GM06990 (cell line): ENCODE data around the gene MARCHF4.

Source experiments
- DNase-seq: peaks from one replicate; pipeline ENCODE4 v3.0.0-alpha.2; 2011; ENCODE audit not compliant: insufficient read length; ENCODE audit errors: extremely low read depth
- H3K27me3 ChIP-seq: replicated peaks from 2 replicates; pipeline ENCODE4 v1.6.0; 2011; ENCODE audit warnings: low read length; ENCODE audit not compliant: control insufficient read depth, insufficient read depth
- H3K36me3 ChIP-seq: 2 replicates; pipeline ENCODE4 v1.5.1; 2011; ENCODE audit warnings: low read length; ENCODE audit not compliant: control insufficient read depth, insufficient read depth
- H3K4me3 ChIP-seq: replicated peaks from 2 replicates; pipeline ENCODE4 v1.5.1; 2011; ENCODE audit warnings: low read depth, mild to moderate bottlenecking, control low read depth, low read length
- TF ChIP-seq, protein P1 (sequence below): IDR thresholded peaks from 2 replicates; pipeline ENCODE4 v1.5.1; 2011; ENCODE audit warnings: low read length, control low read depth, mild to moderate bottlenecking, inconsistent platforms; ENCODE audit not compliant: insufficient read depth, poor library complexity, severe bottlenecking

Gene MARCHF4, protein sequence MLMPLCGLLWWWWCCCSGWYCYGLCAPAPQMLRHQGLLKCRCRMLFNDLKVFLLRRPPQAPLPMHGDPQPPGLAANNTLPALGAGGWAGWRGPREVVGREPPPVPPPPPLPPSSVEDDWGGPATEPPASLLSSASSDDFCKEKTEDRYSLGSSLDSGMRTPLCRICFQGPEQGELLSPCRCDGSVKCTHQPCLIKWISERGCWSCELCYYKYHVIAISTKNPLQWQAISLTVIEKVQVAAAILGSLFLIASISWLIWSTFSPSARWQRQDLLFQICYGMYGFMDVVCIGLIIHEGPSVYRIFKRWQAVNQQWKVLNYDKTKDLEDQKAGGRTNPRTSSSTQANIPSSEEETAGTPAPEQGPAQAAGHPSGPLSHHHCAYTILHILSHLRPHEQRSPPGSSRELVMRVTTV

DNA sequence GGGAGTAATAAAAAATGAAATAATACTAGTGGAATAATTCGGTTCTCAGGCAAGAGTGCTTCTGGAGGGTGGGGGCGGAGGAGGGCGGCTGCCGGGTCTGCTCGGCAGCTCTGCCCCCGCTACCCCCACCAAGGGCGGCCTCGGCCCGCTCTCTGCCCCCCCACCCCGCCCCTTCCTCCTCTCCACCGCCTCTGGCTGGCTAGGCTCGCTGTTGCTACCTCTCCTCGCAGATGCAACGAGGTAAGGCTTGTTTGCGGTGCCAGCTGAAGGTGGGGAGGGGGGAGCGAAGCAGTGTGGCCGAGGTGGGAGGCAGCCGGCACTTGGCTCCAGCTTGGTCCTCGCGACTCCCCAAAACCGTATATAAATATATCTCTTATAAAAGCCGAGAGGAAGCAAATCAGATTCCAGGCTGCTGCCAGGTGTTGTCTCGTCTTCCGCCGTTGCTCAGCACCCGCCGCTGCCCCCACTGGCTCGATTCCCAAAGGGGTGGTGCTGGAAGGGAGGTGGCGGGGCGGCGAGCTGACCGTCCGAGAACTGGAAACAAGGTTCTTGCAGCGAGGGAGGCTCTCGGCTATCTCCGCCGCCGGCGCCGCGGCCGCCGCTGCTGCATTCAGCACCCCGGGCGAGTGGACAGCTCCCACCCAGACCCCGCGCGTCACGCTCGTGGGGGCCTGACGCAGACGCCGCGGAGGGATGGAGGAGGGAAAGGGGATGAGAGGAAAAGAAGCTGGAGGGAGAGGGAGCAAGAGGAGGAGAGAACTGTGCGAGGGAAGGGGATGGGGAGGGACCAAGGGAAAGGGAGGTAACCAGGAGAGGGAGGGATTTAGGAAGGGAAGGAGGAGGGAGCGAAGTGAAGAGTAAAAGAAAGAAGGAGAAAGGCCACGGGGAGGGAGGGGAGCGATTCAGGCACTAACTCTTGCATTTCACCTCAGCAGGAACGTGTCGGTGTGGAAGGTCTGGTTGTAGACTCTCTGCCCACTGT is at the start of gene MARCHF4:
Gene MARCHF4 (minus strand): TSS at position 763 of the 982 bp plus-strand sequence. CDS start 2,223 bp downstream, outside the sequence.
- peak; percentile 51 for DNase-seq
- Histone ChIP-seq H3K36me3 (no peaks in the 10 kb centered on the region), H3K27me3 (peaks cover under 1% of the 10 kb centered on the region; the same call in 1 of the 2 replicates), H3K4me3 (no peak within 1 kb of the TSS)
- TF ChIP-seq, protein P1, sequence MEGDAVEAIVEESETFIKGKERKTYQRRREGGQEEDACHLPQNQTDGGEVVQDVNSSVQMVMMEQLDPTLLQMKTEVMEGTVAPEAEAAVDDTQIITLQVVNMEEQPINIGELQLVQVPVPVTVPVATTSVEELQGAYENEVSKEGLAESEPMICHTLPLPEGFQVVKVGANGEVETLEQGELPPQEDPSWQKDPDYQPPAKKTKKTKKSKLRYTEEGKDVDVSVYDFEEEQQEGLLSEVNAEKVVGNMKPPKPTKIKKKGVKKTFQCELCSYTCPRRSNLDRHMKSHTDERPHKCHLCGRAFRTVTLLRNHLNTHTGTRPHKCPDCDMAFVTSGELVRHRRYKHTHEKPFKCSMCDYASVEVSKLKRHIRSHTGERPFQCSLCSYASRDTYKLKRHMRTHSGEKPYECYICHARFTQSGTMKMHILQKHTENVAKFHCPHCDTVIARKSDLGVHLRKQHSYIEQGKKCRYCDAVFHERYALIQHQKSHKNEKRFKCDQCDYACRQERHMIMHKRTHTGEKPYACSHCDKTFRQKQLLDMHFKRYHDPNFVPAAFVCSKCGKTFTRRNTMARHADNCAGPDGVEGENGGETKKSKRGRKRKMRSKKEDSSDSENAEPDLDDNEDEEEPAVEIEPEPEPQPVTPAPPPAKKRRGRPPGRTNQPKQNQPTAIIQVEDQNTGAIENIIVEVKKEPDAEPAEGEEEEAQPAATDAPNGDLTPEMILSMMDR = no peak

DNA sequence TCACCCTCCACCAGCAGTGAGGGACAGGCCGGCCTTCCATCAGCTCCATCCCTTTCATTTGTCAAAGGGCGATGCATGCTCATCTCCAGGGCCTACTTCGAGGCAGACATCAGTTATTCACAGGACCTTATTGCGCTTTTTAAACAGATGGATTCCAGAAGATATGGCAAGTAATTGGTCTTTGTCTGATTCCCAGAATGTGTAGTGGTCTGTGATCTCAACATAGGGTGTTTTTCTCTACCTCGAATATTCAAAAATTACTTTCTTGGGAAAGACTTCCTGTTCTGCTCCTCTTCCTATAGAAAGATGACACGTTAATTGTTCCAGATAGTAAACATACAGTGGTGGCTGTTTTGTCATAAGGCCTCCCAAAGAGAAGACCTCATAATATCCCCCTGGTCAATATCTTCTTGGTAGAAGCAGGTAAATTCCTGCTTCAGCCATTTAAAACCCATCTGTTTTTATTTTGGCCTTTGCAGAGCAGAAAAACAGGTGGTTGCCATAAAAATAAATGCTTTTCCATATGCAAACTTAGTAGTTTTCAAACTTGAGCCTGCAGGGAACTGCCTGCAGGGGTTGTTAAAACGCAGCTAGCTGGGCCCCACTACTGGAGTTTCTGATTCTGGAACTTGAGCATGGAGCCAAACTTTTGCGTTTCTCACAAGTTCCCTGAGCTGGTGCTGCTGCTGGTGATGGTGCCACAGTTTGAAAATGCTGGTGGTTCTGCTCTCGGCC is 48.3 kb upstream of the MARCHF4 start:
- DNase-seq = no peak
- Histone ChIP-seq H3K36me3 (peaks cover 37% of the 10 kb centered on the region), H3K27me3 (no peaks in the 10 kb centered on the region), H3K4me3 (no peak overlapping the region)
- TF ChIP-seq, protein P1 = no peak

DNA sequence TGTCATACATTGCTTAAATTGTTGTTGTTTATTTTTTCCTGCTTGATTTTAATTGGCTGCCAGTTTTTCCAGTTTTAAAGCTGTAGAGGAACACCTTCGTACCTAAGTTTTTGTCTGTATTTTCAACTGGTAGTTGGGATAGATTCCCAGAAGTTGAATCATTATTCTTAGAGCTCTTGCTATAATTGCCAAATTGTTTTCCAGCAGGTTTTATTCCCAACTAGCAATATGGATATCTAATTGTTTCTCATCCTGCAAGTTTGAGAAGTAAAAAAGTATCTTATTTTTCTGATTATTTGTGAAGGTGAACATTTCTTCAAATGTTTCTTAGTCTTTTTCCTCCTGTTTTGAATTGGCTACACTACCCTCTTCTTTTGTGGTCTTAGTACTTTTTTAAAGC is 46.7 kb upstream of the MARCHF4 start:
- Histone ChIP-seq H3K4me3 (no peak overlapping the region), H3K27me3 (no peaks in the 10 kb centered on the region), H3K36me3 (peaks cover 31% of the 10 kb centered on the region)
- no peak for DNase-seq
- TF ChIP-seq, protein P1 = no peak

GRCh38 chr2:216416571-216417307 is 44.5 kb upstream of the MARCHF4 start:
- TF ChIP-seq, protein P1 = no peak
- DNase-seq = no peak
- Histone ChIP-seq H3K4me3 (no peak overlapping the region), H3K27me3 (no peaks in the 10 kb centered on the region), H3K36me3 (peaks cover 17% of the 10 kb centered on the region)

DNA sequence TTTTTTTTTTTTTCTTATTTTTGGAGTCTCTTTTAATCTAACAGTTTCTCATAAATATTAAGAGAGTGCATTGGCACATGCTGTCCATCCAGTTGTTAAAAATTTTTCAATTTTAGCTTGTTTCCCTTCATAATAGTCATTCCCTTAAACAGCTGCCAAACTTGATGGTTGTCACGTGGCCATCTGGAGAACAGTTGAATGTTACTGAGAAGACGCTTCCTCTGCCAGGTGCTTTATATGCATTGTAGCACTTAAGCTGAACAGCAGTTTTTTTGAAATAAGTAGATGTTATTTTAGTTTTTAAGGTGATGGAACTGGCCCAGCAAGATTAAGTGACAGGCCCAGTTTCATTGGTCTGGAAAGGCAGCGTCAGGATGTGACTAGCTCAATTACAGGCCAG is 43.3 kb upstream of the MARCHF4 start:
- TF ChIP-seq, protein P1 = no peak
- no peak overlapping the region for H3K4me3 ChIP-seq
- H3K27me3 ChIP-seq = no peaks in the 10 kb centered on the region
- no peak for DNase-seq
- H3K36me3 ChIP-seq = peaks cover 17% of the 10 kb centered on the region
